Pancreas (tissue), 10 donors: ENCODE data around the gene CBFA2T3. TPM values are rescaled to one million over a fixed set of nuclear protein-coding genes. Genes with fewer than 3 reads are reported as not detected.

ENCODE experiments used
- ATAC-seq, 4 donors: fragments of 200-7000 bp; cut with Tn5 transposase; one replicate each; pipeline versions ENCODE4 v1.8.0 to v1.9.1; 2020; ENCODE audit warnings: mild to moderate bottlenecking in 4 of 4, moderate library complexity in 4 of 4
- DNase-seq, 6 donors: peaks; one replicate each; pipeline ENCODE4 v3.0.0-alpha.2; 2020
- FAIRE-seq: peaks from 2 replicates; lab custom pipeline; 2012; peaks lifted over from hg19 to GRCh38; lab: Jason Lieb, UNC
- H3K27ac ChIP-seq, 4 donors: fragments of 200-600 bp; sonication (generic); 1 replicate in 3 of 4; 2 replicates in 1 of 4; pipeline versions ENCODE4 v1.5.0 to v1.8.0; 2020
- H3K27me3 ChIP-seq, 4 donors: fragments of 200-600 bp; one replicate each; pipeline ENCODE4 v1.8.0; 2021
- H3K36me3 ChIP-seq, 3 donors: fragments of 200-600 bp; sonication (generic) in 1 of 3; one replicate each; pipeline versions ENCODE4 v1.5.0 to v1.8.0; 2020 to 2021
- H3K4me1 ChIP-seq, 3 donors: fragments of 200-600 bp; one replicate each; pipeline ENCODE4 v1.8.0; 2021
- H3K4me3 ChIP-seq, 4 donors: fragments of 200-600 bp; sonication (generic) in 2 of 4; one replicate each; pipeline versions ENCODE4 v1.5.0 to v1.8.0; 2020 to 2021
- H3K9me3 ChIP-seq, 4 donors: fragments of 200-600 bp; one replicate each; pipeline ENCODE4 v1.8.0; 2021
- WGBS, 2 donors: extraction: QIAGEN DNeasy Blood & Tissue Kit; methylation state at CpG; one replicate each; pipeline ENCODE4 v1.1.7; 2013; 5-methylcytosine and 5-hydroxymethylcytosine counted together
- intact Hi-C, 3 donors: fragments of 100-400 bp; cut with DNase I; formaldehyde crosslinking; loops; one replicate each; pipeline versions ENCODE4 v1.11.1 to v1.14.2; 2022
- polyA plus RNA-seq, 2 donors: library from polyadenylated mRNA; stranded (reverse); fragments of 200-250 nt; gene quantifications; one replicate each; pipeline ENCODE4 v1.2.3, GENCODE V29; 2013
- total RNA-seq, 6 donors: library from RNA; stranded (reverse); fragmentation: NEBNext Ultra II Directional in 4 of 6; extraction: Animal tissue kit (Norgen Biotek cat#: 25700) in 4 of 6; gene quantifications; one replicate each; pipeline versions ENCODE4 v1.2.1 to v1.2.4, GENCODE V29; 2021 to 2023
- TF ChIP-seq, protein P1 (sequence below), 4 donors: fragments of 200-600 bp; sonication (generic) in 3 of 4; IDR thresholded peaks; one replicate each; pipeline versions ENCODE4 v1.5.0 to v1.8.0; 2021; ENCODE audit warnings: antibody characterized with exemption in 4 of 4
- donor health status: healthy with polysubstance abuse.
- donor health status: DM: no; HTN: no; CAD: no; lungs with moderate emphysema.
- donor health status: DM: no; HTN: no; CAD: no.
- donor health status: control.
- donor health status: control.
- donor health status: Bipolar disorder and iron deficiency.
- donor health status: DM: yes; HTN: yes; CAD: no.
- donor health status: DM: no; HTN: no; CAD: no.
- donor health status: DM: no; HTN: no; CAD: no.
- donor health status: DM: yes; HTN: yes; CAD: no.

Gene CBFA2T3
- total and polyA plus RNA-seq, 8 donors = 8.7 to 27.0 (median 21.9) TPM

DNA sequence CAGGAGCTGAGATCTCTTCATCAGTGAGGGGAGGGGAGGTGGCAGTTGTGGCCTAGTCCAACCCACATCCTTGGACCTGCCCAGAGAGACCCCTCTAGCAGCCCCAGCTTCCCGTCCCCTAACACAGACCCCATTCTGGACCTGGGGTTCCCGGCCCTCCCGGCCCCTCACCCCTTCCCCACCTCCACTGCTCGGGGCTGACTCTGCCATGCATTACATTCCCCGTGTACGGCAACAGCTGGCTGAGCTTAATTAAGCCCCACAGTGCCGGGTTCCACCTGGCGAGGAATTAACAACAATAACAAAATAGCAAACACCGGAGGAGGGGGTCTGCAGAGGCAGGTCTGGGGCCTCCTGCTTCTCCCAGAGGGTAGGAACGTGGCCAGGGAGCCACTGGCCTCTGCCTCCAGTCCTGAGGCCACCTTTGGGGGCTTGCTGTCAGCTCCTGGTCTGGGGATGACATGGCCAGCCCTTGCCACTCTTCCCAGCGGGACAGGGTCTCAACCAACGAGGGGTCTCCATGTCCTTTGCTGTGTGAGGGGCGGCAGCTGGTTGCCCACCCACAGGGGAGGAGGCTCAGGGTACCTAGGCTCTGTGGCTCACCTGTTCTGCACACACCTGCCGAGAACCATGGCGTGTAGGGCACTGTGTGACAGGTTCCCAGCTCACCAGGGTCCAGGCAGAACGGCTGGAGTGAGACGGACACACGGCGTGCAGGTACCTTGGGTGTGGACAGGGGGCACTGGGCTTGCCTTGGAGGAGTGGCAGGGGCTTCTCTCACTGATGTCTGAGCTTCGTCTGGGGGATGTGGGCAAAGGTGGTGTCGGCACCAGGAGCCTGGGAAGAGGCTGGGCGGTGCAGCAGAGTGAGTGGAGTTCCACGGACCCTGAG is 46.9 kb upstream of the CBFA2T3 start:
- H3K27me3 ChIP-seq = no peaks in the 10 kb centered on the region
- peak in 3 of 6 donors; percentile 9 to 39 (median 35) for DNase-seq
- intact Hi-C loops = no loop called here
- FAIRE-seq = no peak
- no peaks in the 10 kb centered on the region for H3K9me3 ChIP-seq
- H3K36me3 ChIP-seq = no peaks in the 10 kb centered on the region
- ATAC-seq = no peak
- no peak overlapping the region for H3K4me3 ChIP-seq
- TF ChIP-seq, protein P1, sequence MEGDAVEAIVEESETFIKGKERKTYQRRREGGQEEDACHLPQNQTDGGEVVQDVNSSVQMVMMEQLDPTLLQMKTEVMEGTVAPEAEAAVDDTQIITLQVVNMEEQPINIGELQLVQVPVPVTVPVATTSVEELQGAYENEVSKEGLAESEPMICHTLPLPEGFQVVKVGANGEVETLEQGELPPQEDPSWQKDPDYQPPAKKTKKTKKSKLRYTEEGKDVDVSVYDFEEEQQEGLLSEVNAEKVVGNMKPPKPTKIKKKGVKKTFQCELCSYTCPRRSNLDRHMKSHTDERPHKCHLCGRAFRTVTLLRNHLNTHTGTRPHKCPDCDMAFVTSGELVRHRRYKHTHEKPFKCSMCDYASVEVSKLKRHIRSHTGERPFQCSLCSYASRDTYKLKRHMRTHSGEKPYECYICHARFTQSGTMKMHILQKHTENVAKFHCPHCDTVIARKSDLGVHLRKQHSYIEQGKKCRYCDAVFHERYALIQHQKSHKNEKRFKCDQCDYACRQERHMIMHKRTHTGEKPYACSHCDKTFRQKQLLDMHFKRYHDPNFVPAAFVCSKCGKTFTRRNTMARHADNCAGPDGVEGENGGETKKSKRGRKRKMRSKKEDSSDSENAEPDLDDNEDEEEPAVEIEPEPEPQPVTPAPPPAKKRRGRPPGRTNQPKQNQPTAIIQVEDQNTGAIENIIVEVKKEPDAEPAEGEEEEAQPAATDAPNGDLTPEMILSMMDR (IDR thresholded peaks at IDR 0.05) = no peak
- H3K27ac ChIP-seq = no peak overlapping the region
- 47 to 54% methylated on average over 23 of the region's 23 CpGs for whole genome bisulfite sequencing, 2 donors
- no peaks in the 10 kb centered on the region for H3K4me1 ChIP-seq

DNA sequence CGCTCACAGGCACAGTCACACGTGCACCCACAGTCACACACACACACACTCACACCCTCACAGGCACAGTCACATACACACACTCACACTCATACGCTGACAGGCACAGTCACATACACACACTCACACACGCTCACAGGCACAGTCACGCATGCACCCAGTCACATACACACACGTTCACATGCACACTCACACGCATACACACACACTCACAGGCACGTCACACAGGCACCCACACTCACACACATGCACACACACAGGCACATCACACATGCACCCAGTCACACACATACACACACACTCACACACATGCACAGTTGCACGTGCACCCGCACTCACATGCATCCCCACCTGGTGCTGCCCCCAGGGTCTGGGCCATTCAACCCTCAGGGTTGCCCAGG is 46.1 kb upstream of the CBFA2T3 start:
- H3K27ac ChIP-seq = no peak overlapping the region
- ATAC-seq (no peak), DNase-seq (peak in 2 of 6 donors; percentile 2 to 29), FAIRE-seq (no peak)
- H3K9me3 ChIP-seq = no peaks in the 10 kb centered on the region
- TF ChIP-seq, protein P1 (IDR thresholded peaks at IDR 0.05) = no peak
- no peaks in the 10 kb centered on the region for H3K27me3 ChIP-seq
- H3K36me3 ChIP-seq = no peaks in the 10 kb centered on the region
- no peak overlapping the region for H3K4me3 ChIP-seq
- 61 to 81% methylated on average over 10 of the region's 10 CpGs for WGBS, 2 donors
- intact Hi-C loops = no loop called here
- no peaks in the 10 kb centered on the region for H3K4me1 ChIP-seq

DNA sequence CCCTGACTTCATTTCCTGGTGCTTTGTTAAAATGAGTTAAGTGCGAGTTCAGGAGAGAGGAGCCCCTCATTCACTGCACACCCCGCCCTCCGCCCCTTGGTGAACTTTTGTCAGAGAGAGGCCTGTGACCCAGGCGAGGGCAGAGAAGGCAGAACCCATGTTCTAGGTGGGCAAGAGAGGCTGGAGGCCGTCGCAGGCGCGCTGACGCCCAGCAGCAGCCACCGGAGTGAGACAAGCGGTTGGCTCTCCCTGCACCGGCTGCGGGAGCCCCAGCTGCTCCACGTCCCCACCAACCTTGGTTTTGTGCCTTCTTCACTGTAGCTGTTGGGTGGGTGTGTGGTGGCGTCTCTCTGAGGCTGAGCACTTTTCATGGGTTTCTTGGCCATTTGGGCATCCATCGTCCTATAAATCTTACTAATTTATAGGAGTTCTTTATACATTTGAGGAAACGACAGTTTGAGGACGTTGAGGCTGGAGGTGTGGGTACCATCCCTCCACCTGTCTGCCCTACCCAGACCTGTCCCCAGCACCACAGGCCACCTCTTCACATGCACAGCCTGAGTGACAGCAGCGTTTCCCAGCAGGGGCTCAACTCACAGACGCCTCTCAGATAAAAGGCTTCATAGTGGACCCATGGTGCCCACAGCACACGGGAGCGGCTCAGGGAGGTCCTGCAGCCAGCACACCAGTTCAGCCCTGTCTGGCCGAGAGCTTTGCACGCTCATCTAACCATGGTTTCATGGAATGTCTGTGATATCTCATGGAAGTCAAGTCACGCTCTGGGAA is 45.2 kb upstream of the CBFA2T3 start:
- WGBS, 2 donors = 51 to 56% methylated on average over 25 of the region's 25 CpGs
- H3K9me3 ChIP-seq = no peaks in the 10 kb centered on the region
- DNase-seq = peak in 1 of 6 donors; percentile 44
- H3K4me3 ChIP-seq = no peak overlapping the region
- intact Hi-C loops = no loop called here
- no peak overlapping the region for H3K27ac ChIP-seq
- no peaks in the 10 kb centered on the region for H3K36me3 ChIP-seq
- FAIRE-seq = no peak
- no peaks in the 10 kb centered on the region for H3K4me1 ChIP-seq
- no peaks in the 10 kb centered on the region for H3K27me3 ChIP-seq
- TF ChIP-seq, protein P1 (IDR thresholded peaks at IDR 0.05) = no peak
- no peak for ATAC-seq

DNA sequence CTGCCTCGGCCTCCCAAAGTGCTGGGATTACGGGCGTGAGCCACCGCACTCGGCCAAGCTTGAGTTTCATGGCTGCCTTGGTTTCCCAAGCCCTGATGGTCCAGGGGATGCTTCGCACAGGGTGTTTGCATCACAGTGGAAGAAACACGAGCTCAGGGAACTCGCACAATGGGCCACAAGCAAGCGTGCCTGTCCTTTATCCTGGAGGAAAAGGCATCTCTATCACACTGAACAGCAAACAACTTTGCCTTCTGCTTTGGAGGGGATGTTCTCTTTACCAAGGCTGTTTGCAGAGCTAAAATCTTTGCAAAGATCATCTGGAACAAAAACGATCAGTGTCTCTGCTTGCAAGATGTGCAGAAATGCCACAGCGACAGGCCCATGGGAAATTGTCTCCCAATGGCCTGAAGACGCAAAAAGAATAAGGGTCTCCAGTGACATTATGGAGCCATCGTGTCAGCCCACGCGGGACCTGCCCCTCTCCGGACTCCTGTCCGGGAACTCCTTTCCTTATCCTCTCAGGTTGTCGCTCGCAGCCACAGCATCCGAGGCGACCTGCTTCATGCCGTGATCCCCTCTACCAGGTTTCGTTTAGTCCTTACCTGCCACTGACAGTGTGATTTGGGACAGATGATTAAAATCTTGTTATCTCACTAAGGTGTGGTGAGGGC is 44.1 kb upstream of the CBFA2T3 start:
- Histone ChIP-seq H3K9me3 (no peaks in the 10 kb centered on the region), H3K27ac (no peak overlapping the region), H3K36me3 (no peaks in the 10 kb centered on the region), H3K4me3 (no peak overlapping the region), H3K4me1 (no peaks in the 10 kb centered on the region), H3K27me3 (no peaks in the 10 kb centered on the region)
- DNase-seq (peak in 3 of 6 donors; percentile 2 to 32 (median 3)), ATAC-seq (no peak), FAIRE-seq (no peak)
- WGBS, 2 donors = 71 to 82% methylated on average over 23 of the region's 23 CpGs
- TF ChIP-seq, protein P1 (IDR thresholded peaks at IDR 0.05) = no peak
- intact Hi-C loops = no loop called here
